ENCODE measurements around the gene OTUD1. TPM values are rescaled to one million over a fixed set of nuclear protein-coding genes. Genes with fewer than 3 reads are reported as not detected.
A peak's percentile ranks its signal among the peaks of the same experiment; 100 is the strongest.

Gene OTUD1
- total RNA-seq, 1 experiment from 2014 or later, result 10.4 TPM

- Histone ChIP-seq H3K27me3 (no peaks in the 10 kb centered on the region), H3K27ac (no peak overlapping the region), H3K4me3 (no peak overlapping the region), H3K9me3 (replicated peaks) (no peaks in the 10 kb centered on the region), H3K36me3 (no peaks in the 10 kb centered on the region), H3K4me1 (peaks cover 32% of the 10 kb centered on the region)
- DNase-seq, result peak in 1 of 2 experiments; percentile 58
Measured at GRCh38 chr10:23412223-23412622, 26.7 kb upstream of the OTUD1 start.

DNA sequence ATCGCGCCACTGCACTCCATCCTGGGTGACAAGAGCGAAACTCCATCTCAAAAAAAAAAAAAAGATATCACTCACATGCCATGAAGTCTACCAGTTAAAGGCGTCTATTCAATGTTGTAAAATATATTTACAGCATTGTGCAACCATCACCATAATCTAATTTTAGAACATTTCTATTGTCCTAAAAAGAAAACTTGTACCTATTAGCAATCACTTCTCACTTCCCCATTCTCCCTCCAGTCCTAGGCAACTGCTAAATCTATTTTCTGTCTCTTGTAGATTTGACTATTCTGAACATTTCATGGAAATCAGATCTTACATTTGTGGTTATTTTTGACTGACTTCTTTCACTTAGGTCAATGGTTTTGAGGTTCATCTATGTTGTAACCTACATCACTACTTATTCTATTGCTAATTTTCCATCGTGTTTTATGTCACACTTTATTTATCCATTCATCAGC is 25.2 kb upstream of the OTUD1 start:
- H3K27me3 ChIP-seq, result no peaks in the 10 kb centered on the region
- H3K36me3 ChIP-seq, result no peaks in the 10 kb centered on the region
- no peak for DNase-seq

GRCh38 chr10:23414658-23415057 is 24.2 kb upstream of the OTUD1 start:
- Histone ChIP-seq H3K9me3 (replicated peaks) (no peaks in the 10 kb centered on the region), H3K36me3 (no peaks in the 10 kb centered on the region), H3K4me3 (no peak overlapping the region), H3K27me3 (no peaks in the 10 kb centered on the region), H3K4me1 (peaks cover 21% of the 10 kb centered on the region), H3K27ac (no peak overlapping the region)
- no peak for DNase-seq

More for the DNA sequence above, 25.2 kb upstream of the OTUD1 start:
- H3K9me3 ChIP-seq (replicated peaks), result no peaks in the 10 kb centered on the region
- H3K4me3 ChIP-seq, result no peak overlapping the region
- peaks cover 26% of the 10 kb centered on the region for H3K4me1 ChIP-seq
- no peak overlapping the region for H3K27ac ChIP-seq

- Histone ChIP-seq H3K27ac (no peak overlapping the region), H3K4me1 (peaks cover 8% of the 10 kb centered on the region), H3K27me3 (no peaks in the 10 kb centered on the region), H3K4me3 (no peak overlapping the region), H3K9me3 (replicated peaks) (no peaks in the 10 kb centered on the region), H3K36me3 (no peaks in the 10 kb centered on the region)
- DNase-seq, result no peak
Measured at GRCh38 chr10:23417254-23417653, 21.6 kb upstream of the OTUD1 start.

GRCh38 chr10:23418051-23418681 is 20.7 kb upstream of the OTUD1 start:
- H3K4me1 ChIP-seq, result peaks cover 1% of the 10 kb centered on the region; the same call in 1 of the 2 replicates
- no peak overlapping the region for H3K27ac ChIP-seq
- H3K36me3 ChIP-seq, result no peaks in the 10 kb centered on the region
- no peaks in the 10 kb centered on the region for H3K9me3 ChIP-seq (replicated peaks)
- no peak overlapping the region for H3K4me3 ChIP-seq
- no peaks in the 10 kb centered on the region for H3K27me3 ChIP-seq
- no peak for DNase-seq

DNA sequence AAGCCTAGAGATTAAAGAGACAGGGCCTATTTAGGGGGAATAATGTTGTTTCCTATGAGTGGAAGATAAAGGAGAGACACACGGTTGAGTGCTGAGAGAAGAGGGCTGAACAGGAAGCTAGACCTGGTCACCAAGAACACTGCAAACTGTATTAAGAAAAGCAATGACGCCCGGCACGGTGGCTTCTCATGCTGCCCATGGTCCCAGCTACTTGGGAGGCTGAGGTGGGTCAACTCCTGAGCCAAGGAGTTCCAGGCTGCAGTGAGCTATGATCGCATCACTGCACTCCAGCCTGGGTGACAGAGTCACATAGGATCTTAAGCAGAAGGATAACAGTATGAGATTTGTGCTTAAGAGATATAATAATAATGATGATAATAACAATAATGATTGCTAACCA is 19.7 kb upstream of the OTUD1 start:
- H3K9me3 ChIP-seq (replicated peaks), result no peaks in the 10 kb centered on the region
- H3K27me3 ChIP-seq, result no peaks in the 10 kb centered on the region
- no peak for DNase-seq
- no peak overlapping the region for H3K4me3 ChIP-seq
- H3K4me1 ChIP-seq, result no peaks in the 10 kb centered on the region
- no peaks in the 10 kb centered on the region for H3K36me3 ChIP-seq
- H3K27ac ChIP-seq, result no peak overlapping the region

DNA sequence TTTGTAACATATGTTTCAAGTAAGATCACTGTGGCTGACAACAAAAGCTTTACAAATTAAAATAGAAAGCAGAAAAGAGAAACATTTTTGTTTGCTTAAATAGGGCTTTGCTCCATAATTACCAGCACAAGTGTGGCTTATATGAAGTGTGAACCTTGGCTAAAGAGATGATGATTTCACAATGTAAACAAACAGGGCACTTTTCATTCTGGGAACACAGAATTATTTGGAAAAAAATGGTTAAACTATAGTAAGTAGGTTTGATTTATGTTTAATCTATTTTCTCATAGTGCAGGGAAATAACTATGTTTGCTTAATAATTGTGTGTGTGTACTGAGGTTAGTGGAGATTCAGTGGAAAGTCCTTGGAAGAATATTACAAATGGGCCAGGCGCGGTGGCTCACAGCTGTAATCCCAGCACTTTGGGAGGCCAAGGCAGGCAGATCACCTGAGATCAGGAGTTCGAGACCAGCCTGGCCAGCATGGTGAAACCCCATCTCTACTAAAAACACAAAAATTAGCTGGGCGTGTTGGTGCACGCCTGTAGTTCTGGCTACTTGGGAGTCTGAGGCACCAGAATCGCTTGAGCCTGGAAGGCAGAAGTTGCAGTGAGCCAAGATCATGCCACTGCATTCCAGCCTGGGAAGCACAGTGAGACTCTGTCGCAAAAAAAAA is 19.1 kb upstream of the OTUD1 start:
- no peaks in the 10 kb centered on the region for H3K27me3 ChIP-seq
- H3K4me1 ChIP-seq, result no peaks in the 10 kb centered on the region

DNA sequence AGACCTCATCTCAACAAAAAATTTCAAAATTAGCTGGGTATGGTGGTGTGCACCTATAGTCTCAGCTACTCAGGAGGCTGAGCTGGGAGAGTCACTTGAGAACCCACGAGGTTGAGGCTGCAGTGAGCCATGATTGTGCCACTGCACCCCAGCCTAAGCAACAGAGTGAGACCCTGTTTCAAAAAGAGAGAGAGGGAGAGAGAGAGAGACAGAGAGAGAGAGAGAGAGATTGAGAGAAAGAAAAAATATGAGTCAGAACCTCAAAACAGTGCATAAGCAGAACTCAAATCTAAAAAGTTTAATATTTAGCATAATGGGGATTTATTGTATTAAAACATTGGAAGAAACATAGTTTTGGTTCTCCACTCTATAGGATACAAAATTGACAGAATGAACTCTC is 17.5 kb upstream of the OTUD1 start:
- no peak overlapping the region for H3K27ac ChIP-seq
- DNase-seq, result no peak
- no peaks in the 10 kb centered on the region for H3K4me1 ChIP-seq
- H3K27me3 ChIP-seq, result no peaks in the 10 kb centered on the region
- no peak overlapping the region for H3K4me3 ChIP-seq
- no peaks in the 10 kb centered on the region for H3K36me3 ChIP-seq
- no peaks in the 10 kb centered on the region for H3K9me3 ChIP-seq (replicated peaks)

More for the DNA sequence above, 19.1 kb upstream of the OTUD1 start:
- Histone ChIP-seq H3K9me3 (replicated peaks) (no peaks in the 10 kb centered on the region), H3K27ac (no peak overlapping the region), H3K36me3 (no peaks in the 10 kb centered on the region), H3K4me3 (no peak overlapping the region)
- DNase-seq, result no peak

DNA sequence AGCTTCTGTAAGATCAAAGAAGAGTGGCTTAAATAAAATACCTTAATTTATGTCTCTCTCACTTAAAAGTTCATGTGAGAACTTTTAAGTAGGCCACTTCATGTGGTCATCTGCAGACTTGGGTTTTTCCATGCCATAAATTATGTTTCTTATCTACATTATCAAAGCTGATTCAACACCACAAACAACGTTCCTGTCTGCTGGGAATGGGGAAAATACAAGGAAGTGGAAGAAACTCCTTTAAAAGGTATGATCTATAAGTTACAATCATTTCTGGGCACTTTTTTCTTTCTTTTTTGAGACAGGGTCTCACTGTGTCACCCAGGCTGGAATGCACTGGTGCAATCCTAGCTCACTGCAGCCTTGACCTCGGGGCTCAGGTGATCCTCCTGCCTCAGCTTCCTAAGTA is 16.9 kb upstream of the OTUD1 start:
- Histone ChIP-seq H3K4me3 (no peak overlapping the region), H3K36me3 (no peaks in the 10 kb centered on the region), H3K4me1 (no peaks in the 10 kb centered on the region), H3K27me3 (no peaks in the 10 kb centered on the region), H3K27ac (no peak overlapping the region), H3K9me3 (replicated peaks) (no peaks in the 10 kb centered on the region)
- DNase-seq, result no peak

- Histone ChIP-seq H3K36me3 (no peaks in the 10 kb centered on the region), H3K4me1 (no peaks in the 10 kb centered on the region; the same call in 1 of the 2 replicates), H3K9me3 (replicated peaks) (no peaks in the 10 kb centered on the region), H3K27me3 (no peaks in the 10 kb centered on the region), H3K4me3 (no peak overlapping the region), H3K27ac (no peak overlapping the region)
- DNase-seq, result no peak
Measured at GRCh38 chr10:23432166-23432565, 6.7 kb upstream of the OTUD1 start.

GRCh38 chr10:23432639-23433038 is 6.2 kb upstream of the OTUD1 start:
- DNase-seq, result no peak
- H3K4me3 ChIP-seq, result no peak overlapping the region
- H3K4me1 ChIP-seq, result no peaks in the 10 kb centered on the region; the same call in 1 of the 2 replicates
- no peak overlapping the region for H3K27ac ChIP-seq
- no peaks in the 10 kb centered on the region for H3K9me3 ChIP-seq (replicated peaks)
- H3K36me3 ChIP-seq, result no peaks in the 10 kb centered on the region
- H3K27me3 ChIP-seq, result no peaks in the 10 kb centered on the region

- H3K27ac ChIP-seq, result no peak overlapping the region
- H3K36me3 ChIP-seq, result no peaks in the 10 kb centered on the region
- no peak for DNase-seq
- no peaks in the 10 kb centered on the region for H3K9me3 ChIP-seq (replicated peaks)
- H3K4me3 ChIP-seq, result no peak overlapping the region
- no peaks in the 10 kb centered on the region; the same call in 1 of the 2 replicates for H3K4me1 ChIP-seq
- H3K27me3 ChIP-seq, result no peaks in the 10 kb centered on the region
Measured at GRCh38 chr10:23433701-23434100, 5.2 kb upstream of the OTUD1 start.

DNA sequence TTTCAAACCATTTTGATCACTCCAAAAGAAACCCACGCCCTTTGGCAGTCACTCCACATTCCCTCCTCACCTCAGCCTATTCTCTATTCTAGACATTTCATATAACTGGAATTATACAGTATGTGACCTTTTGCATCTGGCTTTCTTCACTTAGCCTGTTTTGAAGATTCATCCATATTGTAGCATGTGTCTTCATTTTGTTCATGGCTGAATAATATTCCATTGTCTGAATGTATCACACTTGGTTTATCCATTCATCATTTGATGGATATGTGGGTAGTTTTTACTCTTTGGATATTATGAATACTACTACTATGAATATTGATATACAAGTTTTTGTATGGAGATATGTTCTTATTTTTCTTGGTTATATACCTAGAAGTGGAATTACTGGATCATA is 3.5 kb upstream of the OTUD1 start:
- Histone ChIP-seq H3K9me3 (replicated peaks) (no peaks in the 10 kb centered on the region), H3K27me3 (no peaks in the 10 kb centered on the region), H3K36me3 (no peaks in the 10 kb centered on the region), H3K4me3 (no peak overlapping the region), H3K27ac (no peak overlapping the region), H3K4me1 (no peaks in the 10 kb centered on the region; the same call in 1 of the 2 replicates)
- DNase-seq, result no peak

GRCh38 chr10:23436983-23437382 is 1.9 kb upstream of the OTUD1 start:
- H3K4me1 ChIP-seq, result peaks cover 5% of the 10 kb centered on the region
- H3K27me3 ChIP-seq, result no peaks in the 10 kb centered on the region
- H3K36me3 ChIP-seq, result 0 out of 2 replicates have a peak, but pooled peaks cover 2% of the 10 kb centered on the region
- H3K9me3 ChIP-seq (replicated peaks), result no peaks in the 10 kb centered on the region
- no peak overlapping the region for H3K27ac ChIP-seq
- no peak overlapping the region for H3K4me3 ChIP-seq
- no peak for DNase-seq

DNA sequence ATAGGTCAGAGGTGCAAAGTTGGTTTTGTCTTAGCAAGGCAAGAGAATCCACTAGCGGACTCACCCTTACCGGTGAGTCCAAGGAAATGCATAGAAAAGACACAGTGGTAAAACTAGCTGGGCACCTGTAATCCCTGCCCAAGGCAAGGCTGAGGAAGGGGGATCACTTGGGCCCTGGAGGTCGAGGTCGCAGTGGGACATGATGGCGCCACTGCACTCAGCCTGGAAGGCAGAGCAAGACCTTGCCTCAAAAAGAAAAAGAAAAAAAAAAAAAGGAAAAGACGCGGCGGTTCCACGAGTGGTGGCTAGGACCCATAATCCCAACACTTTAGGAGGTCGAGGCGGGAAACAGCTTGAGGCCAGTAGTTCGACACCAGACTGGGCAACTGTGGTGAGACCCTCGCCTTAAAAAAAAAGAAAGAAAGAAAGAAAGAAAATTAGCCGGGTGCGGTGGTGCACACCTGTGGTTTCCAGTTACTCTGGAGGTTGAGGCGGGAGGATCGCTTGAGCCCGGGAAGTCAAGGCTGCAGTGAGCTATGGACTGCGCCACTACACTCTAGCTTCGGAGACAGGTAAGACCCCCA is 820 bp upstream of the OTUD1 start:
- no peak overlapping the region; the same call in 1 of the 2 replicates for H3K27ac ChIP-seq
- no peaks in the 10 kb centered on the region for H3K9me3 ChIP-seq (replicated peaks)
- peaks cover 15% of the 10 kb centered on the region for H3K4me1 ChIP-seq
- DNase-seq, result no peak
- peaks cover 6% of the 10 kb centered on the region for H3K36me3 ChIP-seq
- peak overlapping the region; percentile 87 for H3K4me3 ChIP-seq
- H3K27me3 ChIP-seq, result no peaks in the 10 kb centered on the region
